HepG2 (cell line): ENCODE data around the gene TEDC2. TPM values are rescaled to one million over a fixed set of nuclear protein-coding genes. Genes with fewer than 3 reads are reported as not detected.

Experiments
- EHMT2 ChIP-seq: fragments of 200-600 bp; sonication (generic); IDR thresholded peaks from 2 replicates; pipeline ENCODE4 v1.7.0; 2017; ENCODE audit warnings: antibody characterized with exemption, low read depth, low read length, borderline replicate concordance
- GATA4 ChIP-seq: sonication (generic); IDR thresholded peaks from 2 replicates; pipeline ENCODE4 v1.6.1; 2016; ENCODE audit warnings: antibody characterized with exemption, low read depth, borderline replicate concordance
- GMEB1 ChIP-seq: sonication (generic); formaldehyde crosslinking; IDR thresholded peaks from 2 replicates; pipeline ENCODE4 v1.5.1; 2020; ENCODE audit warnings: missing genetic modification reagents, mild to moderate bottlenecking, borderline replicate concordance
- HDAC6 ChIP-seq: fragments of 200-600 bp; sonication (generic); IDR thresholded peaks from 2 replicates; pipeline ENCODE4 v1.7.0; 2017; ENCODE audit warnings: mild to moderate bottlenecking, antibody characterized with exemption, low read length, low read depth
- HOMEZ ChIP-seq: IDR thresholded peaks from 2 replicates; pipeline ENCODE4 v1.6.1; 2016; ENCODE audit warnings: low read depth
- MTA3 ChIP-seq: sonication (generic); formaldehyde crosslinking; IDR thresholded peaks from 2 replicates; pipeline ENCODE4 v1.4.0; 2020; ENCODE audit warnings: missing genetic modification reagents
- NFE2 ChIP-seq: sonication (generic); formaldehyde crosslinking; IDR thresholded peaks from 2 replicates; pipeline ENCODE4 v1.4.0; 2020; ENCODE audit warnings: missing genetic modification reagents
- STAG1 ChIP-seq: sonication (generic); formaldehyde crosslinking; IDR thresholded peaks from 2 replicates; pipeline ENCODE4 v1.4.0; 2020; ENCODE audit warnings: missing genetic modification reagents
- TEAD3 ChIP-seq: optimal IDR thresholded peaks from 2 replicates; pipeline ENCODE3; 2016; ENCODE audit warnings: borderline replicate concordance
- U2AF2 ChIP-seq: fragments of 200-400 bp; formaldehyde crosslinking; IDR thresholded peaks from 2 replicates; pipeline ENCODE4 v1.6.1; 2017; ENCODE audit warnings: low read depth, mild to moderate bottlenecking, low read length
- ZNF143 ChIP-seq: sonication (generic); formaldehyde crosslinking; IDR thresholded peaks from 2 replicates; pipeline ENCODE4 v1.4.0; 2020; ENCODE audit warnings: missing genetic modification reagents
- ZNF225 ChIP-seq: sonication (generic); formaldehyde crosslinking; IDR thresholded peaks from 2 replicates; pipeline ENCODE4 v1.4.0; 2020; ENCODE audit warnings: mild to moderate bottlenecking, missing genetic modification reagents
- ZNF260 ChIP-seq: sonication (generic); formaldehyde crosslinking; IDR thresholded peaks from 2 replicates; pipeline ENCODE4 v1.4.0; 2020; ENCODE audit warnings: missing genetic modification reagents, low read depth, mild to moderate bottlenecking, borderline replicate concordance
- ZNF33B ChIP-seq: sonication (generic); formaldehyde crosslinking; IDR thresholded peaks from 2 replicates; pipeline ENCODE4 v1.5.1; 2020; ENCODE audit warnings: mild to moderate bottlenecking, missing genetic modification reagents
- ZNF629 ChIP-seq: sonication (generic); formaldehyde crosslinking; conservative IDR thresholded peaks from 2 replicates; pipeline ENCODE4 v1.5.0; 2020; ENCODE audit warnings: missing genetic modification reagents
- ZNF720 ChIP-seq: sonication (generic); formaldehyde crosslinking; IDR thresholded peaks from 2 replicates; pipeline ENCODE4 v1.4.0; 2020; ENCODE audit warnings: missing genetic modification reagents
- ZNF747 ChIP-seq: sonication (generic); formaldehyde crosslinking; IDR thresholded peaks from 2 replicates; pipeline ENCODE4 v1.8.1; 2023; ENCODE audit warnings: missing genetic modification reagents, mild to moderate bottlenecking, borderline replicate concordance
- polyA plus RNA-seq, 8 experiments: library from polyadenylated mRNA; depleted of rRNA in 3 of 8; stranded (reverse) in 7 of 8; unstranded in 1 of 8; fragments of >200 nt; fragmentation: Illumina TruSeq in 4 of 8; extraction: Trizol in 4 of 8; gene quantifications; 2 replicates each; pipeline versions ENCODE4 v1.2.1 to v1.2.3, GENCODE V29; 2011 to 2016; ENCODE audit warnings: low read depth in 4 of 8, missing spikeins in 1 of 8, mixed read lengths in 1 of 8; ENCODE audit not compliant: insufficient read depth in 1 of 8
- total RNA-seq, 5 experiments: library from RNA; depleted of rRNA; stranded (reverse); fragments of >200 nt; fragmentation: Illumina TruSeq; extraction: Trizol; gene quantifications; 2 replicates each; pipeline ENCODE4 v1.2.3, GENCODE V29; 2016; ENCODE audit warnings: low read depth in 1 of 5
- TF ChIP-seq, protein P1 (sequence below): sonication (generic); formaldehyde crosslinking; IDR thresholded peaks from 2 replicates; pipeline ENCODE4 v1.5.1; 2020; ENCODE audit warnings: missing genetic modification reagents, mild to moderate bottlenecking, borderline replicate concordance
- TF ChIP-seq, protein P2 (sequence below): sonication (generic); formaldehyde crosslinking; IDR thresholded peaks from 2 replicates; pipeline ENCODE4 v1.4.0; 2020; ENCODE audit warnings: missing genetic modification reagents
- TF ChIP-seq, protein P3 (sequence below): sonication (generic); formaldehyde crosslinking; IDR thresholded peaks from 2 replicates; pipeline ENCODE4 v1.9.0; 2022; ENCODE audit warnings: missing genetic modification reagents, mild to moderate bottlenecking, borderline replicate concordance

TEDC2 gene
- total and polyA plus RNA-seq, 2 of the 13 experiments (the other 11 are each of a cell fraction or from before 2014, with no cell fraction given) = 6.2 to 24.4 TPM

- TF ChIP-seq HOMEZ (CRISPR knock-in tag) (no peak), ZNF143 (CRISPR knock-in tag) (no peak), ZNF225 (CRISPR knock-in tag) (no peak), GATA4 (no peak), TEAD3 (peak; percentile 39), ZNF747 (no peak), ZNF33B (no peak), STAG1 (CRISPR knock-in tag) (no peak), ZNF629 (CRISPR knock-in tag) (no peak), EHMT2 (no peak), HDAC6 (no peak), GMEB1 (0 out of 2 replicates have a peak, but pooled peaks have one; percentile 35), NFE2 (CRISPR knock-in tag) (no peak), ZNF720 (CRISPR knock-in tag) (no peak), MTA3 (CRISPR knock-in tag) (no peak), ZNF260 (no peak), U2AF2 (0 out of 2 replicates have a peak, but pooled peaks have one; percentile 8)
- TF ChIP-seq, protein P1, sequence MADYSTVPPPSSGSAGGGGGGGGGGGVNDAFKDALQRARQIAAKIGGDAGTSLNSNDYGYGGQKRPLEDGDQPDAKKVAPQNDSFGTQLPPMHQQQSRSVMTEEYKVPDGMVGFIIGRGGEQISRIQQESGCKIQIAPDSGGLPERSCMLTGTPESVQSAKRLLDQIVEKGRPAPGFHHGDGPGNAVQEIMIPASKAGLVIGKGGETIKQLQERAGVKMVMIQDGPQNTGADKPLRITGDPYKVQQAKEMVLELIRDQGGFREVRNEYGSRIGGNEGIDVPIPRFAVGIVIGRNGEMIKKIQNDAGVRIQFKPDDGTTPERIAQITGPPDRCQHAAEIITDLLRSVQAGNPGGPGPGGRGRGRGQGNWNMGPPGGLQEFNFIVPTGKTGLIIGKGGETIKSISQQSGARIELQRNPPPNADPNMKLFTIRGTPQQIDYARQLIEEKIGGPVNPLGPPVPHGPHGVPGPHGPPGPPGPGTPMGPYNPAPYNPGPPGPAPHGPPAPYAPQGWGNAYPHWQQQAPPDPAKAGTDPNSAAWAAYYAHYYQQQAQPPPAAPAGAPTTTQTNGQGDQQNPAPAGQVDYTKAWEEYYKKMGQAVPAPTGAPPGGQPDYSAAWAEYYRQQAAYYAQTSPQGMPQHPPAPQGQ (CRISPR knock-in tag) = no peak
- TF ChIP-seq, protein P2, sequence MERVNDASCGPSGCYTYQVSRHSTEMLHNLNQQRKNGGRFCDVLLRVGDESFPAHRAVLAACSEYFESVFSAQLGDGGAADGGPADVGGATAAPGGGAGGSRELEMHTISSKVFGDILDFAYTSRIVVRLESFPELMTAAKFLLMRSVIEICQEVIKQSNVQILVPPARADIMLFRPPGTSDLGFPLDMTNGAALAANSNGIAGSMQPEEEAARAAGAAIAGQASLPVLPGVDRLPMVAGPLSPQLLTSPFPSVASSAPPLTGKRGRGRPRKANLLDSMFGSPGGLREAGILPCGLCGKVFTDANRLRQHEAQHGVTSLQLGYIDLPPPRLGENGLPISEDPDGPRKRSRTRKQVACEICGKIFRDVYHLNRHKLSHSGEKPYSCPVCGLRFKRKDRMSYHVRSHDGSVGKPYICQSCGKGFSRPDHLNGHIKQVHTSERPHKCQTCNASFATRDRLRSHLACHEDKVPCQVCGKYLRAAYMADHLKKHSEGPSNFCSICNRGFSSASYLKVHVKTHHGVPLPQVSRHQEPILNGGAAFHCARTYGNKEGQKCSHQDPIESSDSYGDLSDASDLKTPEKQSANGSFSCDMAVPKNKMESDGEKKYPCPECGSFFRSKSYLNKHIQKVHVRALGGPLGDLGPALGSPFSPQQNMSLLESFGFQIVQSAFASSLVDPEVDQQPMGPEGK (CRISPR knock-in tag) = peak; percentile 35; the same call in 1 of the 2 replicates
- TF ChIP-seq, protein P3, sequence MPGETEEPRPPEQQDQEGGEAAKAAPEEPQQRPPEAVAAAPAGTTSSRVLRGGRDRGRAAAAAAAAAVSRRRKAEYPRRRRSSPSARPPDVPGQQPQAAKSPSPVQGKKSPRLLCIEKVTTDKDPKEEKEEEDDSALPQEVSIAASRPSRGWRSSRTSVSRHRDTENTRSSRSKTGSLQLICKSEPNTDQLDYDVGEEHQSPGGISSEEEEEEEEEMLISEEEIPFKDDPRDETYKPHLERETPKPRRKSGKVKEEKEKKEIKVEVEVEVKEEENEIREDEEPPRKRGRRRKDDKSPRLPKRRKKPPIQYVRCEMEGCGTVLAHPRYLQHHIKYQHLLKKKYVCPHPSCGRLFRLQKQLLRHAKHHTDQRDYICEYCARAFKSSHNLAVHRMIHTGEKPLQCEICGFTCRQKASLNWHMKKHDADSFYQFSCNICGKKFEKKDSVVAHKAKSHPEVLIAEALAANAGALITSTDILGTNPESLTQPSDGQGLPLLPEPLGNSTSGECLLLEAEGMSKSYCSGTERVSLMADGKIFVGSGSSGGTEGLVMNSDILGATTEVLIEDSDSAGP (CRISPR knock-in tag) = peak; percentile 20; the same call in 1 of the 2 replicates
Measured at GRCh38 chr16:2459647-2460390, at the start of gene TEDC2 (continued).
